Astrocyte (in vitro differentiated cells and primary cell): ENCODE measurements around the gene LCLAT1. TPM values are rescaled to one million over a fixed set of nuclear protein-coding genes. Genes with fewer than 3 reads are reported as not detected.

Source experiments
- DNase-seq: peaks from one replicate; pipeline ENCODE4 v3.0.0-alpha.2; 2010; ENCODE audit warnings: low read depth
- FAIRE-seq: peaks from 2 replicates; lab custom pipeline; 2011; peaks lifted over from hg19 to GRCh38; lab: Jason Lieb, UNC
- H2AFZ ChIP-seq: 2 replicates; pipeline ENCODE4 v1.6.0; 2012; ENCODE audit warnings: low read depth, low read length, inconsistent platforms
- H3K27ac ChIP-seq: 2 replicates; pipeline ENCODE4 v1.5.1; 2011; ENCODE audit warnings: low read depth, low read length, inconsistent platforms
- H3K27me3 ChIP-seq: 2 replicates; pipeline ENCODE4 v1.6.0; 2011; ENCODE audit warnings: low read length, inconsistent platforms; ENCODE audit not compliant: insufficient read depth
- H3K36me3 ChIP-seq: 2 replicates; pipeline ENCODE4 v1.5.1; 2011; ENCODE audit warnings: low read length, inconsistent platforms; ENCODE audit not compliant: insufficient read depth
- H3K4me1 ChIP-seq: 2 replicates; pipeline ENCODE4 v1.5.1; 2011; ENCODE audit warnings: low read length, inconsistent platforms; ENCODE audit not compliant: insufficient read depth
- H3K4me2 ChIP-seq: 2 replicates; pipeline ENCODE4 v1.6.0; 2012; ENCODE audit warnings: low read length, inconsistent platforms
- H3K4me3 ChIP-seq: 2 replicates; pipeline ENCODE4 v1.5.1; 2011; ENCODE audit warnings: low read depth, mild to moderate bottlenecking, low read length, inconsistent platforms; ENCODE audit not compliant: insufficient read depth
- H3K79me2 ChIP-seq: 2 replicates; pipeline ENCODE4 v1.6.0; 2012; ENCODE audit warnings: mild to moderate bottlenecking, low read length, inconsistent platforms; ENCODE audit not compliant: insufficient read depth
- H3K9ac ChIP-seq: 2 replicates; pipeline ENCODE4 v1.6.0; 2012; ENCODE audit warnings: mild to moderate bottlenecking, low read length, inconsistent platforms
- H3K9me3 ChIP-seq: 2 replicates; pipeline ENCODE4 v1.5.1; 2012; ENCODE audit warnings: low read depth, mild to moderate bottlenecking, low read length, inconsistent platforms; ENCODE audit not compliant: insufficient read depth
- H4K20me1 ChIP-seq: 2 replicates; pipeline ENCODE4 v1.6.0; 2012; ENCODE audit warnings: low read length, inconsistent platforms; ENCODE audit not compliant: insufficient read depth
- H3K27ac Mint-ChIP-seq: one replicate; pipeline ENCODE4 v1.8.0; 2021; ENCODE audit warnings: mild to moderate bottlenecking, mixed read lengths; ENCODE audit not compliant: unreplicated experiment
- H3K27me3 Mint-ChIP-seq: one replicate; pipeline ENCODE4 v1.8.0; 2021; ENCODE audit warnings: low read depth, mixed read lengths; ENCODE audit not compliant: unreplicated experiment
- H3K36me3 Mint-ChIP-seq: one replicate; pipeline ENCODE4 v1.8.0; 2021; ENCODE audit warnings: low read depth, mixed read lengths; ENCODE audit not compliant: unreplicated experiment
- H3K4me1 Mint-ChIP-seq: one replicate; pipeline ENCODE4 v1.8.0; 2021; ENCODE audit warnings: low read depth, mixed read lengths; ENCODE audit not compliant: unreplicated experiment
- H3K4me3 Mint-ChIP-seq: one replicate; pipeline ENCODE4 v1.8.0; 2021; ENCODE audit warnings: mild to moderate bottlenecking, moderate library complexity, mixed read lengths; ENCODE audit not compliant: unreplicated experiment
- H3K9me3 Mint-ChIP-seq: one replicate; pipeline ENCODE4 v1.8.0; 2021; ENCODE audit warnings: mild to moderate bottlenecking, mixed read lengths; ENCODE audit not compliant: unreplicated experiment
- CTCF ChIP-seq: IDR thresholded peaks from 2 replicates; pipeline ENCODE4 v1.5.1; 2011; ENCODE audit warnings: low read depth, mild to moderate bottlenecking, inconsistent platforms, low read length, moderate library complexity; ENCODE audit not compliant: insufficient read depth
- EZH2 ChIP-seq: IDR thresholded peaks from 2 replicates; pipeline ENCODE4 v1.6.1; 2012; ENCODE audit warnings: mild to moderate bottlenecking, low read length, inconsistent platforms; ENCODE audit not compliant: insufficient read depth
- total RNA-seq: library from RNA; stranded (reverse); gene quantifications from 2 replicates; pipeline ENCODE4 v1.2.1, GENCODE V29; 2021

Gene LCLAT1
- total RNA-seq, 1 donor from 2014 or later: 17.5 TPM

DNA sequence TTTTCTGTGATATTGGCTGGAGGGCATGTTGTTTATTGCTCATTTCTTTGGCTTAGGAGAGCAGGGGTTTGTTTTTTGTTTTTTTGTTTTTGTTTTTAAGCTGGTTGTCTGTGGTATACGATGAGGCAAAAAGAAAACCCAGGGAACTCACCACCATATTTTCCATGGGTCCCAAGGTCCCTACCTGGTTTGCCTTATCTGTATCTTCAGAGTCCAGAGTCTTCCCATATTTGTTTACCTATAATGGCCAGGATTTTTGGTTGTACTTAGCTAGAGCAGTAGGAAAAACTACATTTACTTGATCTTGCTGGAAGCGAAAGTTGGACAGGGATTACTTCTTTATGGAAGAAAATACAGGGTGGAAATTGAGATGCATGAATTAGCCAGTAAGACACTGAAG, 9.5 kb downstream of the LCLAT1 start:
- Mint-ChIP-seq H3K27me3 (no peaks in the 10 kb centered on the region), H3K4me3 (no peak overlapping the region), H3K4me1 (no peaks in the 10 kb centered on the region), H3K27ac (no peak overlapping the region), H3K9me3 (peaks cover 3% of the 10 kb centered on the region), H3K36me3 (no peaks in the 10 kb centered on the region)
- H3K4me1 ChIP-seq: no peaks in the 10 kb centered on the region
- H3K79me2 ChIP-seq: peaks cover 67% of the 10 kb centered on the region
- H3K4me3 ChIP-seq: no peak overlapping the region
- no peak overlapping the region for H2AFZ ChIP-seq
- FAIRE-seq: no peak
- H3K9me3 ChIP-seq: no peaks in the 10 kb centered on the region
- H3K27ac ChIP-seq: no peak overlapping the region
- no peak for TF ChIP-seq EZH2
- no peak for TF ChIP-seq CTCF
- no peaks in the 10 kb centered on the region for H3K27me3 ChIP-seq
- peaks cover 23% of the 10 kb centered on the region for H4K20me1 ChIP-seq
- H3K4me2 ChIP-seq: no peak overlapping the region
- H3K36me3 ChIP-seq: no peaks in the 10 kb centered on the region
- no peak overlapping the region for H3K9ac ChIP-seq
- DNase-seq: no peak

- H3K4me3 ChIP-seq: no peak overlapping the region
- no peak for TF ChIP-seq EZH2
- TF ChIP-seq CTCF: no peak
- H3K27ac Mint-ChIP-seq: no peak overlapping the region
Measured at GRCh38 chr2:30457296-30457695, 10.2 kb downstream of the LCLAT1 start.

DNA sequence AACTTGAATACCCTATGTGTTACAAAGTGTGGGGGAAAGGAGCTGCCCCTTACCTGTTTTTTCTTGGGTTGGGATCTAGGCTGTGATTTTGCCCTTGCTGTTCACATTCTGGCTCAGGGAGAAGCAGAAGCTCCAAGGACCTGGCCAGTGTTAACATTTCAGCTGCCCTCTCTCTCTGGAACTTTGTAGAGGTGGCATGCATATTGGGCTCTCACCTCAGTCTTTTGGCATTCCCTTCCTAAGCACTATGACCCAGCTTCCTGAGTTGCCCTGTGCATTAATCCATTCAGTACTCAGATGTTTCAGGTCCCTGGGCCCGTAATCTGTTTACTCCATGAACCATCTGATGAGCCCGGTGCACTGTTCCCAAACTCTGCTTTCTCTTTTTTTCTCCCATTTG, 12.1 kb downstream of the LCLAT1 start:
- Histone ChIP-seq H3K9me3 (no peaks in the 10 kb centered on the region), H3K36me3 (no peaks in the 10 kb centered on the region), H3K27ac (no peak overlapping the region), H3K4me2 (no peak overlapping the region), H3K9ac (no peak overlapping the region), H4K20me1 (peaks cover 23% of the 10 kb centered on the region), H3K27me3 (no peaks in the 10 kb centered on the region), H2AFZ (no peak overlapping the region), H3K4me3 (no peak overlapping the region), H3K4me1 (no peaks in the 10 kb centered on the region), H3K79me2 (peaks cover 55% of the 10 kb centered on the region)
- no peaks in the 10 kb centered on the region for H3K36me3 Mint-ChIP-seq
- H3K4me1 Mint-ChIP-seq: no peaks in the 10 kb centered on the region
- no peak overlapping the region for H3K27ac Mint-ChIP-seq
- H3K4me3 Mint-ChIP-seq: no peak overlapping the region
- FAIRE-seq (no peak), DNase-seq (no peak)
- H3K9me3 Mint-ChIP-seq: peaks cover 3% of the 10 kb centered on the region
- TF ChIP-seq EZH2 (no peak), CTCF (no peak)
- H3K27me3 Mint-ChIP-seq: no peaks in the 10 kb centered on the region

More at GRCh38 chr2:30457296-30457695, 10.2 kb downstream of the LCLAT1 start:
- Mint-ChIP-seq H3K9me3 (peaks cover 3% of the 10 kb centered on the region), H3K4me3 (no peak overlapping the region), H3K4me1 (no peaks in the 10 kb centered on the region), H3K36me3 (no peaks in the 10 kb centered on the region), H3K27me3 (no peaks in the 10 kb centered on the region)
- H3K9me3 ChIP-seq: no peaks in the 10 kb centered on the region
- FAIRE-seq (no peak), DNase-seq (no peak)
- peaks cover 70% of the 10 kb centered on the region for H3K79me2 ChIP-seq
- H3K27me3 ChIP-seq: no peaks in the 10 kb centered on the region
- H3K36me3 ChIP-seq: no peaks in the 10 kb centered on the region
- H3K4me1 ChIP-seq: no peaks in the 10 kb centered on the region
- peaks cover 23% of the 10 kb centered on the region for H4K20me1 ChIP-seq
- H2AFZ ChIP-seq: no peak overlapping the region
- no peak overlapping the region for H3K4me2 ChIP-seq
- H3K9ac ChIP-seq: no peak overlapping the region
- H3K27ac ChIP-seq: no peak overlapping the region
